ENCODE data around the gene TMC3. TPM values are rescaled to one million over a fixed set of nuclear protein-coding genes. Genes with fewer than 3 reads are reported as not detected.

Gene TMC3
- total RNA-seq, 2 donors from 2014 or later: not detected

DNA sequence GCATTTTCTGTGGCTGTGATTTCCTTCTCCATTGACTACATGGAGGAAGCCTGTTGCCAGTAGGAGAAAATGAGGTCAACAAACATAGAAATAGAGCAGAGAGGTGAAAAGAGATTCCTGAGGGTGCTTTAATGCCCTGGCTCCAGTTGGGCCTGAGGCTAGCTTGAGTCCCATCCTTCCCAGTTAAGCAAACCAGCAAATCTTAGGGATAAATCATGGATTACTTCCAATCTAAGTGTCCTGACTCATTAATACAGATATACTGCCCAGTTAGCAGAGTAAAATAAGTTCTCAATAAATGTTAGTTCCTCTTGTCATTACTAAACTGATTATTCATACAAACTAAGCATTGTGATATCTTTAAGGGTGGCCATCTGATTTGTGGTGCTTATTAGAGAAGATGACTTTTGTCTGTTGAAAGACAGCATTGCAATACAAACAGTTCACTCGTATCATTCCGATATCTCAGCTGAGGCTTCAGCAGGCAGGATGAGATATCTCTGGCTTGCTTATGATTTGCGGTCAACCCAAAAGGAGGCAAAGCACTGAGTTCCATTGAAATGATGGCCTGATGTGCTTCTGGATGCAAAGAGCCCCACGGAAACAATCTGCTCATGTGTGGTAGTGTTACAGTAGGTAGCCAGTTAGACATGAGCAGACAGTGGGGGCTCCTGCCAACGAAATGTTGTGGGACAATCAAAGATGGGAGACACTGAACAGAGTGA, 43.5 kb downstream of the TMC3 start:
- Histone ChIP-seq H3K36me3 (no peaks in the 10 kb centered on the region), H3K27me3 (no peaks in the 10 kb centered on the region), H3K9me3 (no peaks in the 10 kb centered on the region), H3K27ac (no peak overlapping the region), H3K4me1 (peaks cover 0 to 13% of the 10 kb centered on the region in 2 donors), H3K4me3 (peak overlapping the region in 1 of 2 donors; percentile 2)
- no peak for TF ChIP-seq CTCF (IDR thresholded peaks at IDR 0.05)
- DNase-seq (ENCODE audit: low spot score): no peak

GRCh38 chr15:81329446-81329845, 44.6 kb downstream of the TMC3 start:
- no peaks in the 10 kb centered on the region for H3K27me3 ChIP-seq
- no peak for TF ChIP-seq CTCF (IDR thresholded peaks at IDR 0.05)
- H3K4me3 ChIP-seq: no peak overlapping the region
- no peak for DNase-seq (ENCODE audit: low spot score)
- H3K9me3 ChIP-seq: no peaks in the 10 kb centered on the region
- H3K27ac ChIP-seq: no peak overlapping the region
- peaks cover 0 to 15% of the 10 kb centered on the region in 2 donors for H3K4me1 ChIP-seq
- no peaks in the 10 kb centered on the region for H3K36me3 ChIP-seq

DNA sequence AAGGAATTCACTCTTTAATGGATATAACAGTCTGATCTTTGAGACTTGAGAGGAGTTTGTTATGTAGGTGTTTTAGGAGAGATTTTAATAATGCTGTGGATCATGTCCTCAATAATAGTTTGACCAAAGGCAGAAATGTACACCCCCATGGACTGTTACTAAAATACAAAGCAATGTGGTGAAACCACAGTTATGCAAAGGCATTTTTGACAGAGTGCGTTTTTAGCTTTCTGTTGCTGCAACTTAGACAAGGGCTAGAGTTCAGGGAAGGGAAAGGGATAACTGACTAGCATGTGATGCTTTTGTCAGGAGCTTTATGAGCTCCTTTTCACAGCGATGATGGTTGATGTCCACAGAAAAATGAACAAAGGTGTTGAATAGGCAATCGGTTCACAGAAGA, 46.5 kb downstream of the TMC3 start:
- peaks cover 0 to 23% of the 10 kb centered on the region in 2 donors for H3K4me1 ChIP-seq
- TF ChIP-seq CTCF (IDR thresholded peaks at IDR 0.05): no peak
- no peak for DNase-seq (ENCODE audit: low spot score)
- H3K27ac ChIP-seq: no peak overlapping the region
- H3K27me3 ChIP-seq: no peaks in the 10 kb centered on the region
- H3K9me3 ChIP-seq: no peaks in the 10 kb centered on the region
- H3K4me3 ChIP-seq: no peak overlapping the region
- H3K36me3 ChIP-seq: no peaks in the 10 kb centered on the region

DNA sequence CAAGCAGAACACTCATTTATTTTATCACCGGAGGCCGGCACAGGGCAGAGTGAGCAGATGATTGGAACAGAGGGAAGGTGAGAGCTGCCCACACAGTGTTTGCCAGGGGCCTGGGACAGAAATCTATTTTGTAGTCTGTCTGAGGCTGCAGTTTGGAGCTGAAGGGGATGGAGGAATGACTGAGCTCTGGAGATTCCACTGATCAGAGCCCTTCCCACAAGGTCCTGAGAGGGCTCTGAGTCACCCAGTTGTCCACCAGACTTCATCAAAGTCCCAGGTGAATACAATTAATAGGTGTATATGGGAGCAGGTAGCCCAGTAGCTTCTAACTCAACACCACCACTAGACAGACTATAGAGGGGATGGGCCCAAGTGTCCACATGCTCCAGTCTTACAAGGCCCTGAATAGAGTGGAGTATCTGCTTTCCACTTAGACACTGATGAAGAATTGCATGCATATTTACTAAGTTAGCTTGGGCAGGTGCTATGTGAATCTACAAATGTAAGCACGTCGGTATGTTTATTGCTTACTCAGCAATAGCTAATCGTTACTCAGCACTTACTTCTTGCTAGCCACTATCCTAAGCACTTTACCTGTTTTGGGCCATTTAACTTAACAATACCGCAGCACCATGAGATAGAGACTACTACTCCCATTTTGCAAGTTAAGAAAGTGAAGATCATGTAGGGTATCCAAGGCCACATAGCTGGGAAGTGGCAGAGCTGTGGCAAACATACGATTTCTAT, 47.4 kb downstream of the TMC3 start:
- H3K27me3 ChIP-seq: no peaks in the 10 kb centered on the region
- DNase-seq (ENCODE audit: low spot score): no peak
- no peak for TF ChIP-seq CTCF (IDR thresholded peaks at IDR 0.05)
- H3K27ac ChIP-seq: no peak overlapping the region
- H3K4me1 ChIP-seq: peaks cover 0 to 23% of the 10 kb centered on the region in 2 donors
- no peaks in the 10 kb centered on the region for H3K9me3 ChIP-seq
- no peaks in the 10 kb centered on the region for H3K36me3 ChIP-seq
- H3K4me3 ChIP-seq: no peak overlapping the region

DNA sequence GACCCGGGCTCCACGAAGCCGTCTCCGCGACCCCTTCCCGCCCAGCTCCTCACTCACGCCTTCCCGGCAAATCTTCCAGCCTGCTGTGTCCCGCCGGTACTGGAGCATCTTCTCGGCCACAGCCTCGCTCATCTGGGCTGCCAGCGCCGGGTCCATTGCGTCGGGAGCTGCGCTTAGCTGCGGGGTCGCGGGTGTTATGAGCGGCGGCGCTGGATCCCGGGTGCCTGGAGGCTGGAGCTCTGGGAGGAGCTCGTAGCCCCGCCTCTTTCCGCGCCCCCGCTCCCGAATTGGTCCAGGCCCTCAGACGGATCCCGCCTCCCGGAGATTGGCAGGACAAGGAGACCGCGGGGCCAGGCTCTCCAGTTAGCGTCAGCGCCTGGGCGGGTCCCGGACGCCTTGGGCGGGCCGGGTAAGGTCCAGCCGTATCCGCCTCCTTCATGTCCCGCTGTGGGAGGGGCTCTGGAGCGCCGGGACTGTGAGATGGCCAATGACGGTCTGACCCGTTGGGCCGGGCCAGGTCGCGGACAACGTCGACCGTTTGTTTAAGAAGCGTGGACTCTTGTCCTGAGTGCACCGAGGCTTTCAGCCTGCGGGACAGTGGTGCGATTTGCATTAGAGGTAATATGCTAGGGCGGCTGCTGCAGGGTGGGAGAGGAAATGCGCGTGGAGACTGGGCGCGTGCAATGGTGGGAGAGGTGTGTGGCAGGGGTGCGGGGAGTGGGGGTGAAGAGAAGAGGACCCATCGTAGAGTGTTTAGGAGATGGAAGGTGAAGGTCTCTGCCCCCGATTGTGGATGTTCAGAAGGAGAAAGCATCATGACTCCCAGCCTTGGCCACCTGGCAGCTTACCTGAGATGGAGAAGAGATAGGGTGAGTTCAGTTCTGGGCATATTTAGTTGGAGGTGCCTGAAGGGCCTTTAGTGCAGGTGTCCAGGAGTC, 49.8 kb downstream of the TMC3 start, which contains the start of gene STARD5:
TSS of gene STARD5 (minus strand) at position 198 of the 938 bp plus-strand sequence. CDS start at position 156, 42 bp downstream.
- Histone ChIP-seq H3K27me3 (no peaks in the 10 kb centered on the region), H3K27ac (peak within 1 kb of the TSS; percentile 71 to 86), H3K36me3 (no peaks in the 10 kb centered on the region), H3K4me1 (peaks cover 0 to 14% of the 10 kb centered on the region in 2 donors), H3K4me3 (peak within 1 kb of the TSS; percentile 64 to 81), H3K9me3 (no peaks in the 10 kb centered on the region)
- peak; percentile 98 for DNase-seq (ENCODE audit: low spot score)
- no peak for TF ChIP-seq CTCF (IDR thresholded peaks at IDR 0.05)

Data from right atrium auricular region (tissue), 2 donors.